ENCODE data around the gene PKD2.

GRCh38 chr4:87978681-87979080 lies 28.8 kb upstream of the PKD2 start:
- no peak for TF ChIP-seq TP53 (CRISPR knock-in tag; IDR thresholded peaks at IDR 0.05)
- no peak for TF ChIP-seq ETV6 (CRISPR knock-in tag; IDR thresholded peaks at IDR 0.05)
- no peak for TF ChIP-seq AFF4 (CRISPR knock-in tag; IDR thresholded peaks at IDR 0.05; ENCODE audit: borderline replicate concordance)
- TF ChIP-seq, protein P1, sequence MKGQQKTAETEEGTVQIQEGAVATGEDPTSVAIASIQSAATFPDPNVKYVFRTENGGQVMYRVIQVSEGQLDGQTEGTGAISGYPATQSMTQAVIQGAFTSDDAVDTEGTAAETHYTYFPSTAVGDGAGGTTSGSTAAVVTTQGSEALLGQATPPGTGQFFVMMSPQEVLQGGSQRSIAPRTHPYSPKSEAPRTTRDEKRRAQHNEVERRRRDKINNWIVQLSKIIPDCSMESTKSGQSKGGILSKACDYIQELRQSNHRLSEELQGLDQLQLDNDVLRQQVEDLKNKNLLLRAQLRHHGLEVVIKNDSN (CRISPR knock-in tag; IDR thresholded peaks at IDR 0.05), result no peak
- TF ChIP-seq, protein P2, sequence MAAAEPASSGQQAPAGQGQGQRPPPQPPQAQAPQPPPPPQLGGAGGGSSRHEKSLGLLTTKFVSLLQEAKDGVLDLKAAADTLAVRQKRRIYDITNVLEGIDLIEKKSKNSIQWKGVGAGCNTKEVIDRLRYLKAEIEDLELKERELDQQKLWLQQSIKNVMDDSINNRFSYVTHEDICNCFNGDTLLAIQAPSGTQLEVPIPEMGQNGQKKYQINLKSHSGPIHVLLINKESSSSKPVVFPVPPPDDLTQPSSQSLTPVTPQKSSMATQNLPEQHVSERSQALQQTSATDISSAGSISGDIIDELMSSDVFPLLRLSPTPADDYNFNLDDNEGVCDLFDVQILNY (CRISPR knock-in tag; IDR thresholded peaks at IDR 0.05), result no peak
